ENCODE data around the gene ABTB1.

DNA sequence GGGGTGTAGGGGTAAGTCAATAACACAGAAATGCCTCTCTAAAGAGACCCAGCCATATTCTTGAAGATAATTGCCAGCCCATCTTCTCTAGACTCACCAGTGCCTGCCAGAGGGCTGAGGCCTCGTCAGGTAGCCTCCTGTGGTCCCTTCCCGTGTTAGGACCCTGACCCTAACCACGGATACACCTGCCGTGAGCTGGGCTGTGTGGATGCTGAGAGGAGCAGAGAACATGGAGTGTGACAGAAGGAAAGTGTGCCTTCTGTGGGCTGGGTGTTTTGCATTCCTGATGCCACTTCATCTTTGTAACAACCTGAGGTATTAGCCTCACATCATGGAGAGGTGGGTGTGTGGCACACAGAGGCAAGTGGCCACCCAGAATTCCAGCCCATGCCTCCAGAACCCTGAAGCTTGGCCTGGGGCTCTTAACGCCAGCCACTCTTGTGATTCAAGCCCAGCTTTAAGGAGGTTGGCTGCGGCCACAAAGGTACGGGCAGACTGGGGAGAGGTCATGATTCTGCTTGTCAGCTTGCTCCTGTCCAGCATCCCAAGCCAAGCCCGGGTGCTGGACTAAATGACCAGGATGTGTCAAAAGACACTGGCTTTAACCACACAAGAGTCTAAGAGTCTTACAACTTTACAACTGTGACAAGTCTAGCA, 21.1 kb upstream of the ABTB1 start:
- TF ChIP-seq, protein P1, sequence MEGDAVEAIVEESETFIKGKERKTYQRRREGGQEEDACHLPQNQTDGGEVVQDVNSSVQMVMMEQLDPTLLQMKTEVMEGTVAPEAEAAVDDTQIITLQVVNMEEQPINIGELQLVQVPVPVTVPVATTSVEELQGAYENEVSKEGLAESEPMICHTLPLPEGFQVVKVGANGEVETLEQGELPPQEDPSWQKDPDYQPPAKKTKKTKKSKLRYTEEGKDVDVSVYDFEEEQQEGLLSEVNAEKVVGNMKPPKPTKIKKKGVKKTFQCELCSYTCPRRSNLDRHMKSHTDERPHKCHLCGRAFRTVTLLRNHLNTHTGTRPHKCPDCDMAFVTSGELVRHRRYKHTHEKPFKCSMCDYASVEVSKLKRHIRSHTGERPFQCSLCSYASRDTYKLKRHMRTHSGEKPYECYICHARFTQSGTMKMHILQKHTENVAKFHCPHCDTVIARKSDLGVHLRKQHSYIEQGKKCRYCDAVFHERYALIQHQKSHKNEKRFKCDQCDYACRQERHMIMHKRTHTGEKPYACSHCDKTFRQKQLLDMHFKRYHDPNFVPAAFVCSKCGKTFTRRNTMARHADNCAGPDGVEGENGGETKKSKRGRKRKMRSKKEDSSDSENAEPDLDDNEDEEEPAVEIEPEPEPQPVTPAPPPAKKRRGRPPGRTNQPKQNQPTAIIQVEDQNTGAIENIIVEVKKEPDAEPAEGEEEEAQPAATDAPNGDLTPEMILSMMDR (IDR thresholded peaks at IDR 0.05; ENCODE audit: insufficient read depth, low read length), result no peak
- TF ChIP-seq SPI1 (IDR thresholded peaks at IDR 0.05; ENCODE audit: borderline replicate concordance, low read depth) (no peak), POLR2AphosphoS5 (IDR thresholded peaks at IDR 0.05; ENCODE audit: low read depth) (no peak)
